22Rv1 (cell line): ENCODE data around the gene POPDC2.

ENCODE experiments used
- H3K27ac ChIP-seq: fragments of 450-650 bp; 2 replicates; pipeline ENCODE4 v1.5.1; 2017
- CTCF ChIP-seq: fragments of 450-650 bp; IDR thresholded peaks from 2 replicates; pipeline ENCODE4 v1.5.1; 2017; ENCODE audit warnings: mild to moderate bottlenecking
- ZFX ChIP-seq: fragments of 450-650 bp; IDR thresholded peaks from 2 replicates; pipeline ENCODE4 v1.6.1; 2017; ENCODE audit warnings: antibody characterized with exemption, borderline replicate concordance

Gene POPDC2

GRCh38 chr3:119657887-119658702 lies 2.3 kb downstream of the POPDC2 start:
- no peak overlapping the region for H3K27ac ChIP-seq
- TF ChIP-seq ZFX (no peak), CTCF (no peak)

DNA sequence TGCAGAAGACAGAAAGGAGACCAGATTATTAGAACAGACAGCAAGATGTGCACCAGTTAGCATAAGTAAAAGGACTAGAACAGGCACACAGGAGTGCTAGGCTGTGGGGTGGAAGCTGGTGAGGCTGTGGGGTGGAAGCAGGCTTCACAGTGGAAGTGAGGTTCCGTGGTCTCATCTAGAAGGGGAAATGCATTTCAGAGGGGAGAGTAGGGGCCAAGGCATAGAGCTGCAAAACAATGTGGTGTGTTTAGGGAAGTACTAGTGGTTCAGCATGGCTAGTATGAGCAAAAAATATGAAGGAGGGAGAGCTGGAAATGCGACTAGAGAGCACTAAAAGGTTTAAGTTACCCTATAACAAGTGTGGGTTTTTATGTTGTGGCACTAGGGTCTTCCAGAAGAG lies 6.5 kb downstream of the POPDC2 start:
- TF ChIP-seq ZFX (no peak), CTCF (no peak)
- no peak overlapping the region for H3K27ac ChIP-seq

- TF ChIP-seq CTCF (no peak), ZFX (no peak)
- H3K27ac ChIP-seq, result no peak overlapping the region
Measured at GRCh38 chr3:119652306-119653033, 7.9 kb downstream of the POPDC2 start.

DNA sequence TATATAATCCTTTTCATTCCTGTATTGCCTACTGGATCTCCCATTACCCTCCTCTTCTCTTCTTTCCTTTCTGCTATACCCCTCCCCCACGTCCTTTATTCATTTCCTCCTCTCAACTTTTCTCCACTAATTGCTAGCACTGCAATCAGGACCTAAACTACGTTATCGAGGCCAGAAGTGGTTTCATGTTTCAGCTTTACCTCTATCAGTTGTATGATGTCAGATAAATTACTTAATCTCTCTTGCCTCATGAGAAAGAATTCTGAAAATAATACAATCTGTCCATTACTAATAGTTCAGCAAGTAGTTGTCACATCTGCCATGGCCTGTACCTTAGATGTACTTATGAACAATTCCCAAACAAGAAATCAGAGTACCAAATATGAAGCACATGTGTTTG lies 10.6 kb downstream of the POPDC2 start:
- no peak for TF ChIP-seq CTCF
- TF ChIP-seq ZFX, result no peak
- H3K27ac ChIP-seq, result no peak overlapping the region

DNA sequence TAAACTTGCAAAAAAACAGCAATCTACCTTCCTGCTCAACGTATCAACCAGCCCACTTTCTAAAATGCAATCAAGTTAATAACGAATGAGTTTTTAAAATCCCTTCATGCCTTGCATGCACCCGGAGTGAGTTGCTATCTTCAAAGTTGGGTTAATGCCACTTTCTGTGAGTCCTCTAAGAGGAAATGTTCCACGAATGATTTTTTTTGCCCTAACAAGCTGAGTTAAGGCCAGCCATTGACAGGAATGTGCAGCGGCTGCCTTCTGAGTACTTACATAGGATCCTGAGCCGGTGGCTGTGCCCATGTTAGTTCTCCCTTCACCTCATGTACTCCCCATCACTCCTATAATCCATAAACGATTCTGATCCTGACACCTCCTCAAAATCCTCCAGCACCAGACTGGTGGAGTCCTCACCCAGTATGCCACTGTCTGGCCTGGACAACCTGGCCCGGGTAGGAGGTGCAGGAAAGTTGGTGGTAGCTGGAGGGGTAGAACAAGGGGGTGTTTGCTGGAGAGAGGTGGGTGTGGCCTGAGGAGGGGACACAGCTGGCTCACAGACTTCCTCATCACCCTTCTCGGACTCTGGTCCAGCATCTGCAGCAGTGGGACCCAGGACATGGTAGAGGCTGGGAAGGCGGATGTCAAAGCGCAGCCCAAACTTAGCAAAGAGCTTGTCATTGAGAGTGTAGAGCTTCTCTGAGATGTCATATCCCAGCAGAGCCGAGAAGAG lies 12.4 kb downstream of the POPDC2 start:
- no peak for TF ChIP-seq ZFX

DNA sequence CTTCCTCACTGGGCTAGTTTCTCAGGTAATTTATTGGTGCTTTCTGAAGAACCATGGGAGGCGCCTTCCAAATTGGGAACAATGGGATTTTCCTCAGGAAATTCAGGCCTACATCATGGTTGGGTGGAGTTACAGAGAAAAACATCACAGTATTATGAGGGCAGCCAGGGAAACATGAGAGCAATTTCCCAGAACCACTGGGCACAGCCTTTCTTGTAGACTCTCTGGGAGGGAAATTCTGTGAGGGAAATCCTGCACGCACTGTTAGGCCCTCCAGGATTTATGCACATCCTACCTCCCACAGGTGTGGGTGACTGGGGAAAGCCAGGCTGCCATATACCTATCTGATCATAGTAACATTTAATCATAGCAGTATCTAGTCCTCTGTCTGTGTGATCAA lies 13.2 kb downstream of the POPDC2 start:
- H3K27ac ChIP-seq, result no peak overlapping the region
- no peak for TF ChIP-seq CTCF

More for the DNA sequence above, 12.4 kb downstream of the POPDC2 start:
- H3K27ac ChIP-seq, result no peak overlapping the region

DNA sequence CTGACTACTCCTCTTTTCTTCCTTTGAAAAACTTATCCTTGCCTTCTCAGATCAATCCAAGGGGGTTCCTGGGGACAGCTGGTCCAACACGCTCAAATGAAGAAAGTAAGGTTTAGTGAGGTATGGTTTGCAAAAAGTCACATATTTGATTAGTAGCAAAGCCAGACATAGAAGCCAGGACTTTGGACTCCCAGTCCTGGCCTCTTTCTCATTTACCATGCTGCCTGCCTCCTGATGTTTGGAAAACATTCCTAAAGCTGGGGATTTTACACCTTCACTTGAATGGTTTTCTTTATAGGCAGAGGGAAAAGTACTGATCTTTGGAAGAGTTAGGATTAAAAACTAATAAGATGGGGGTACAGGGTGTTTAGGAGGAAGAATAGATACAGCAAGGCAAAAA lies 14.6 kb downstream of the POPDC2 start:
- no peak overlapping the region for H3K27ac ChIP-seq
- TF ChIP-seq ZFX, result no peak
- TF ChIP-seq CTCF, result no peak
